ACC112 (cell line): ENCODE measurements around the gene EBI3.
A peak's percentile ranks its signal among the peaks of the same experiment; 100 is the strongest.
"Not testable (repeated sequence)": the region's sequence is repeated elsewhere in the genome, so short reads cannot be mapped to it uniquely, and the experiment has no call there.

ENCODE experiments used
- H2AFZ ChIP-seq: fragments of 200-600 bp; sonication (generic); one replicate; pipeline ENCODE4 v1.6.0; 2017; ENCODE audit warnings: antibody characterized with exemption, low read length; ENCODE audit not compliant: unreplicated experiment
- H3K27ac ChIP-seq: fragments of 200-600 bp; sonication (generic); 2 replicates; pipeline ENCODE4 v1.5.1; 2014; ENCODE audit warnings: low read depth, mild to moderate bottlenecking, antibody characterized with exemption, low read length, moderate library complexity
- H3K27me3 ChIP-seq: fragments of 200-600 bp; sonication (generic); 2 replicates; pipeline ENCODE4 v1.6.1; 2014; ENCODE audit warnings: mild to moderate bottlenecking, antibody characterized with exemption, low read length, moderate library complexity, mixed read lengths; ENCODE audit not compliant: insufficient read depth
- H3K36me3 ChIP-seq: fragments of 200-600 bp; sonication (generic); 2 replicates; pipeline ENCODE4 v1.6.1; 2016; ENCODE audit warnings: mild to moderate bottlenecking, antibody characterized with exemption, low read length, moderate library complexity, mixed read lengths; ENCODE audit not compliant: insufficient read depth
- H3K4me1 ChIP-seq: fragments of 200-600 bp; sonication (generic); one replicate; pipeline ENCODE4 v1.6.1; 2016; ENCODE audit warnings: low read length, mixed read lengths; ENCODE audit not compliant: insufficient read depth, unreplicated experiment, control insufficient read depth
- H3K4me3 ChIP-seq: fragments of 200-600 bp; sonication (generic); 2 replicates; pipeline ENCODE4 v1.5.1; 2014; ENCODE audit warnings: mild to moderate bottlenecking, low read depth, low read length
- H3K79me2 ChIP-seq: fragments of 200-600 bp; sonication (generic); one replicate; pipeline ENCODE4 v1.6.0; 2016; ENCODE audit warnings: low read length; ENCODE audit not compliant: control insufficient read depth, unreplicated experiment, insufficient read depth

The EBI3 gene

DNA sequence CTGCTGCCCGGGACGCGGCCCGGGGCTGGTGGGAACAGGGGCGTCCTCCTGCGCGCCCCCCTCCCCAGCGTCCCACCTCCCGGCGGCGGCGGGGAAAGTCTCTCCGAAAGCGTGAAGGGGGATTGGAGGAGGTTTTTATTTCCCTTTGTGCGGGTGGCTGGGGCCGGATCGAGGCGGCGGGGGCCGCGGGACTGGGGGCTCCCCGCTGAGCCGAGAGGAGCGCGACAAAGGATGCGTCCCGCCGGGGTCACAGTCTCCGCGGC, 49.9 kb downstream of the EBI3 start:
- Histone ChIP-seq H3K79me2 (no peaks in the 10 kb centered on the region), H3K4me1 (no peaks in the 10 kb centered on the region), H2AFZ (no peak overlapping the region), H3K27me3 (peaks cover 34% of the 10 kb centered on the region), H3K27ac (no peak overlapping the region), H3K4me3 (peak overlapping the region; percentile 37; the same call in 1 of the 2 replicates), H3K36me3 (no peaks in the 10 kb centered on the region)

DNA sequence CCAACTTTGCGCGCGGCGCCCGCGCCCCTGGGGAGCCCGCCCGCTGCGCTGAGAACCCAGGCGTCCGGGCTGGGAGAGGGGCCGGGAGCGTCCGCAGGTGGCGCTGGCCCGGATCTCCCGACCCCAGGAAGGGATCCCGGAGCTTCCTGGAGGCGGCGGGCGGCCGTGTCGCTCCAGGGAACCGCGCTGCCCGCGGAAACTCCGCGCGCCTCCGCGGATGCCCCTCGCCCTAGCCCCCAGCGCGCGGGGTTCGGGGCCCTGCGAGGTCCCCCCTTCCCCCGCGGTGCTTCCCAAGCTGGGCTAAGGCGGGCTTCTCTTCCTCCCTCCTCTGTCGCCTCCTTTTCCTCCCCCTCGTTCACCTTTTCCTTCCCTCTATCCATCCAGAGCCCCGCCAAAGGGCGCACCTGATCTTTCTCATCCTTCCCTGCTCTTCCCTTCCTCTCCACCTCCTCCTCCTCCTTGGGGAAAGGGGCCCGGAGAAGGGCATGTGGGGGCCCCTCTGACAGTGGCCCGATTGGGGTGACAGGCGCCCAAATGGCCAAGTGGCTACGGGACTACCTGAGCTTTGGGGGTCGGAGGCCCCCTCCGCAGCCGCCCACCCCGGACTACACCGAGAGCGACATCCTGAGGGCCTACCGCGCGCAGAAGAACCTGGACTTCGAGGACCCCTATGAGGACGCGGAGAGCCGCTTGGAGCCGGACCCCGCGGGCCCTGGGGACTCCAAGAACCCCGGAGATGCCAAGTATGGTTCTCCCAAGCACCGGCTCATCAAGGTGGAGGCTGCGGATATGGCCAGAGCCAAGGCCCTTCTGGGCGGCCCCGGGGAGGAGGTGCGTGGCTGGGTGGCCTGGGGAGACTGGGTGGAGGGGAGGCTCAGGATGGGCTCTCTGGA, 50.5 kb downstream of the EBI3 start:
- Histone ChIP-seq H3K27me3 (peaks cover 37% of the 10 kb centered on the region), H3K79me2 (no peaks in the 10 kb centered on the region), H3K36me3 (no peaks in the 10 kb centered on the region), H3K4me1 (no peaks in the 10 kb centered on the region), H3K4me3 (peak overlapping the region; percentile 37; the same call in 1 of the 2 replicates), H3K27ac (no peak overlapping the region), H2AFZ (no peak overlapping the region)

DNA sequence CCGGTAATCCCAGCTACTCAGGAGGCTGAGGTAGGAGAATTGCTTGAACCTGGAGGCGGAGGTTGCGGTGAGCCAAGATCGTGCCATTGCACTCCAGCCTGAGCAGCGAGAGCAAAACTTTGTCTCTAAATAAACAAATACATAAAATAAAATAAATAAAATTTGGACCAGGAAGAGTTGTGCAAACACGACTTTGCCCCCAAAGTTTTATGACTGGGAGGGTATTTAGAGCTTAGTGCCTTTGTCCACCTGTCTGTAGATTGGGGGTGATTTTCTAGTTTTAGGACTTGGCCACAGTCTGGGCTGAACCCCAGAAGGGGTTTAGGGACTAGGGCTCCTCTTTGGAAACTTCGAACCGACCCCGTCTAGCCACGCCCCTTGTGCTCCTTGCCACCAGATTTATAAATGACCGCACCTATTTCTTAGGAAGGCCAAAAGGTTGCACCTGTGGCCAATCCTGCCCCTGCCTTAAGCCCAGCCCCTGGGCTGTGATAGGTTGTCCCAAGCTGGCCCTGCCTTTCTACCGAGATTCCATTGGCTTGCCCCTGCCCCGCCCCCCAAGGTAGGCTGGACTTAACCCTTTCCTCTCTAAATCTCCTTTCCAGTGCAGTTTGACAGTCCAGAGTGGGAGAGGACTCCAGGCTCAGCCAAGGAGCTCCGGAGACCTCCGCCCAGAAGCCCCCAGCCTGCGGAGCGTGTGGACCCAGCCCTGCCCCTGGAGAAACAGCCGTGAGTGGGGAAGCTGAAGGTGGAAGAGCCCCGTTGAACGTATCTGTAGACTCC, 55.0 kb downstream of the EBI3 start:
- H3K36me3 ChIP-seq, result no peaks in the 10 kb centered on the region
- H2AFZ ChIP-seq, result no peak overlapping the region
- no peaks in the 10 kb centered on the region for H3K79me2 ChIP-seq
- H3K4me1 ChIP-seq, result no peaks in the 10 kb centered on the region
- no peak overlapping the region for H3K27ac ChIP-seq
- no peak overlapping the region for H3K4me3 ChIP-seq
- peaks cover 32% of the 10 kb centered on the region for H3K27me3 ChIP-seq

DNA sequence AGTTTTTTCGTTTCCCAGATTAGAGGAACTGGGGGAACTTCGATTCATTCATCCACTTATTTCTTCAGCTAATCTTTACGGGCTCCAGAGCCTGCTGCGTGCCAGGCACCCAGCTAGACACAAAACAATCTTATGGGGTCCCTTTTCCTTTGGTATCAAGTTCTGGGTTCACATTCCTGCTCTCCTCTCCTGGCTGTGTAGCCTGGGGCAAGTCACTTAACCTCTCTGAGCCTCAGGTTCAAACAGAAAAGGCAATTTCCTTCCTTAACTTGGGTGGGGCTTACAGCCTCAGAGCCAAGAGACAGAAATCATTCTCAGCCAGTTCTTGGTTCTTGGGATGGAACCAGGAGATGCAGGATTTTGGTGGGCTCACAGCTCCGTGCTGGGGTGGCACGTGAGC, 55.7 kb downstream of the EBI3 start:
- peaks cover 25% of the 10 kb centered on the region for H3K27me3 ChIP-seq
- H2AFZ ChIP-seq, result no peak overlapping the region

DNA sequence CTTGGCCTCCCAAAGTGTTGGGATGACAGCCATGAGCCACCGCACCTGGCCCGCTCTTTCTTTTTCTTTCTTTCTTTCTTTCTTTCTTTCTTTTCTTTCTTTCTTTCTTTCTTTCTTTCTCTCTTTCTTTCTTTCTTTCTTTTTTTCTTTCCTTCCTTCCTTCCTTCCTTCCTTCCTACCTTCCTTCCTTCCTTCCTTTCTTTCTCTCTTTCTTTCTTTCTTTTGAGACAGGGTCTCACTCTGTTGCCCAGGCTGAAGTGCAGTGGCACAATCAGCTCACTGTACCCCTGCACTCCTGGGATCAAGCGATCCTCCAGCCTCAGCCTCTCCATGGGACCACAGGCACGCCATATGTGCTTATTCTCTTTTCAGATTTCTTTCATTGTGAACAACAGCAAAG, 56.8 kb downstream of the EBI3 start:
- not testable (repeated sequence) for H3K27ac ChIP-seq, H3K4me3 ChIP-seq, H2AFZ ChIP-seq, H3K36me3 ChIP-seq, H3K4me1 ChIP-seq, H3K79me2 ChIP-seq
- H3K27me3 ChIP-seq, result peaks cover 14% of the 10 kb centered on the region

More for the DNA sequence above, 55.7 kb downstream of the EBI3 start:
- H3K4me1 ChIP-seq, result no peaks in the 10 kb centered on the region
- H3K27ac ChIP-seq, result no peak overlapping the region
- H3K4me3 ChIP-seq, result no peak overlapping the region
- H3K79me2 ChIP-seq, result no peaks in the 10 kb centered on the region
- H3K36me3 ChIP-seq, result no peaks in the 10 kb centered on the region
